Left ventricle myocardium inferior (tissue), 1 donor: ENCODE results near the gene DDA1. TPM values are rescaled to one million over a fixed set of nuclear protein-coding genes. Genes with fewer than 3 reads are reported as not detected.

Experiments used
- DNase-seq: peaks from one replicate; pipeline ENCODE4 v3.0.0-alpha.2; 2020
- H3K27ac ChIP-seq: fragments of 200-600 bp; replicated peaks from 2 replicates; pipeline ENCODE4 v1.8.0; 2021
- H3K27me3 ChIP-seq: fragments of 200-600 bp; 2 replicates; pipeline ENCODE4 v1.8.0; 2021; ENCODE audit warnings: low read depth
- H3K36me3 ChIP-seq: fragments of 200-600 bp; 2 replicates; pipeline ENCODE4 v1.8.0; 2021
- H3K4me1 ChIP-seq: fragments of 200-600 bp; 2 replicates; pipeline ENCODE4 v1.8.0; 2021
- H3K4me3 ChIP-seq: fragments of 200-600 bp; 2 replicates; pipeline ENCODE4 v1.8.0; 2021; ENCODE audit warnings: mild to moderate bottlenecking, moderate library complexity
- H3K9me3 ChIP-seq: fragments of 200-600 bp; replicated peaks from 2 replicates; pipeline ENCODE4 v1.8.0; 2021
- CTCF ChIP-seq: fragments of 200-600 bp; IDR thresholded peaks from 2 replicates; pipeline ENCODE4 v1.8.0; 2021; ENCODE audit warnings: antibody characterized with exemption, mild to moderate bottlenecking, borderline replicate concordance
- intact Hi-C: fragments of 100-400 bp; cut with micrococcal nuclease; formaldehyde crosslinking; loops from one replicate; pipeline ENCODE4 v1.11.0; 2022
- total RNA-seq: library from RNA; stranded (reverse); fragmentation: NEBNext Ultra II Directional; extraction: Animal tissue kit (Norgen Biotek cat#: 25700); gene quantifications from one replicate; pipeline ENCODE4 v1.2.1, GENCODE V29; 2021
- donor health status: DM: no; HTN: yes; CAD: no; lungs with severe emphysema.

The DDA1 gene
- total RNA-seq, 1 donor from 2014 or later: 35.7 TPM

GRCh38 chr19:17334414-17335409 lies 25.3 kb downstream of the DDA1 start, which contains the start of gene ANO8:
TSS of gene ANO8 (minus strand) at chr19:17334855. CDS start at chr19:17334670, 185 bp downstream.
- peaks cover 47% of the 10 kb centered on the region for H3K4me1 ChIP-seq
- no peaks in the 10 kb centered on the region for H3K27me3 ChIP-seq
- H3K36me3 ChIP-seq: no peaks in the 10 kb centered on the region
- peak within 1 kb of the TSS; percentile 82 for H3K27ac ChIP-seq
- peak within 1 kb of the TSS; percentile 87 for H3K4me3 ChIP-seq
- intact Hi-C loops: no loop called here
- TF ChIP-seq CTCF: no peak
- H3K9me3 ChIP-seq: no peaks in the 10 kb centered on the region
- DNase-seq: peak; percentile 96

- H3K9me3 ChIP-seq: no peaks in the 10 kb centered on the region
- DNase-seq: no peak
- intact Hi-C loops: no loop called here
- H3K36me3 ChIP-seq: no peaks in the 10 kb centered on the region
- H3K4me3 ChIP-seq: peak overlapping the region; percentile 87
- peaks cover 47% of the 10 kb centered on the region for H3K4me1 ChIP-seq
- peak overlapping the region; percentile 82 for H3K27ac ChIP-seq
- no peak for TF ChIP-seq CTCF
- H3K27me3 ChIP-seq: no peaks in the 10 kb centered on the region
These were observed 26.2 kb downstream of the DDA1 start for GRCh38 chr19:17335575-17335974.

DNA sequence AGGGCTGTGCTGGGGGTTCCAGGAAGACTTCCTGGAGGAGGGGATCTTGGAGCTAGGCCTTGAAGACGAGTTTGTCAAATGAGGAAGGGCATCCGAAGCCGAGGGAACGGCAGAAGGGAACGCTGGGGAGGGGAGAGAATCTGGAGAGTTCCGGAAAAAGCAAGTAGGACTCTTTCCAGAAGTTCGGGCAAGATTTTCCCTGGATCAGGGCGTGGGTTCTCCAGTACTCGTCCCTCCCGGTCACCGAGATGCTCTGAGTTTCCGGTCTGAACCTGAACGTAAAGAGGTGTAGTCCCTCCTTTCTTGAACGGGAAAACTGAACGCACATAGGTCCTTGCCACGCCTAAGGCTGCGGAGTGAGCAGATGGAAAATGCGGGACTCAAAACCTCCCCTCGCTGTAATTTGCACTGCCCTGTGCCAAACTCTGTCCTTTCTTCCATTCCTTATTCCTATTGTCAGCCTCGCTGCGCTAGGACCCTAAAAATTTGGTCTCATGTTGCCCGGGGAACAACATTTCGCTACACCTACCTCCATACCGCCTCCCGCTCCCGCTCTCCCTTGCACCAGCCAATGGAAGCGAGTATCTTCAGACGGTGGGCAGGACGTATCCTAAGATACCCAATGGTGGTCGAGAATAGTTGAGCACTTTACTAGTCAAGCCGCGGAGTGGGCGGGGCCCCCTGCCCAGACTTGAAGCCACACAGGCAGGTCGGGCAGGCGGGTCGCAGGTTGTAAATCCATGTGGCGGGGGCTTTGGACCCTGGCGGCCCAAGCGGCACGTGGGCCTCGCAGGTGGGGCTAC lies 27.7 kb downstream of the DDA1 start, which contains the start of gene GTPBP3:
TSS of gene GTPBP3 (plus strand) at position 682 of the 803 bp plus-strand sequence. CDS start at position 741, 59 bp downstream.
- no peak for TF ChIP-seq CTCF
- intact Hi-C loops: no loop called here
- no peaks in the 10 kb centered on the region for H3K9me3 ChIP-seq

DNA sequence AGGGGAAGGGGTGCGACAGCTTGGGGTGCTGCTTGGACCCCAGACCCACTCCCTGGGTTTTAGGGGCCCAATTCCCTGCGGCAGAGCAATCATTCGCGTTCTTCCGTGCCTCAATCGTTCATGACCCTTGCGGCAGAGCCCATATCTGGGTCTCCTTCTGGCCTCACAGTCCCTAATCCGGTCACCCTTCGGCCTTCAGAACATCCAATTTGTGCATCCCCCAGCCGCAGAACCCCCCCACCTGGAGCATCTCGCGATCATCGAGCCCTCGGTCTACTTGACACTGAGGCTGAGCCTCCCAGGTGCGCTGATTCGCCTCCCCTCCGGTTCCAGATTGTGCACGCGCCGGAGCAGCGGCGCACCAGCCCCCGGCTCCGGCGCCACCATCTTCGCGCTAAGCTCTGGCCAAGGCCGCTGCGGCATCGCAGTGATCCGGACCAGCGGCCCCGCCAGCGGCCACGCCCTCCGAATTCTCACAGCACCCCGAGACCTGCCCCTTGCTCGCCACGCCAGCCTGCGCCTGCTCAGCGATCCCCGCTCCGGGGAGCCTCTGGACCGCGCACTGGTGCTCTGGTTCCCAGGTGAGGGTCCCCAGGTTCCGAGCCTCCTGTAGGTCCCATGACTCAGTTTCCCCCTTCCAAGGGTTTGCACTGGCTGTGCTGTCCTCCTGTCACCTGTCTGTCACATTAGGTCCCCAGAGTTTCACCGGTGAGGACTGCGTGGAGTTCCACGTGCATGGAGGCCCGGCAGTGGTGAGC lies 28.5 kb downstream of the DDA1 start:
- H3K27ac ChIP-seq: peak overlapping the region; percentile 97
- no peaks in the 10 kb centered on the region for H3K9me3 ChIP-seq
- DNase-seq: no peak
- H3K4me3 ChIP-seq: peak overlapping the region; percentile 85
- intact Hi-C loops: no loop called here
- H3K4me1 ChIP-seq: peaks cover 47% of the 10 kb centered on the region
- peaks cover 7% of the 10 kb centered on the region for H3K36me3 ChIP-seq
- no peaks in the 10 kb centered on the region for H3K27me3 ChIP-seq
- no peak for TF ChIP-seq CTCF

More for the DNA sequence above, 27.7 kb downstream of the DDA1 start, which contains the start of gene GTPBP3:
- peaks cover 47% of the 10 kb centered on the region for H3K4me1 ChIP-seq
- peak within 1 kb of the TSS; percentile 97 for H3K27ac ChIP-seq
- H3K4me3 ChIP-seq: peak within 1 kb of the TSS; percentile 85
- H3K27me3 ChIP-seq: no peaks in the 10 kb centered on the region
- DNase-seq: peak; percentile 97
- peaks cover 7% of the 10 kb centered on the region for H3K36me3 ChIP-seq
